ENCODE results near the gene COL25A1. TPM values are rescaled to one million over a fixed set of nuclear protein-coding genes. Genes with fewer than 3 reads are reported as not detected.

COL25A1 gene
- total and polyA plus RNA-seq, 2 donors (not counting 3 experiments of a cell fraction or from before 2014, with no cell fraction given), result 0.21 to 3.5 TPM

- H3K4me1 ChIP-seq (ENCODE audit: control insufficient read depth, extremely low read depth, insufficient read depth, low read length), result no peaks in the 10 kb centered on the region
- H3K4me2 ChIP-seq (ENCODE audit: insufficient read depth, low read length), result no peak overlapping the region
- FAIRE-seq, result no peak
- H3K36me3 ChIP-seq (ENCODE audit: control insufficient read depth in 2 of 2, extremely low read depth in 1 of 2, insufficient read depth in 2 of 2, low read length in 2 of 2), result no peaks in the 10 kb centered on the region
- no peaks in the 10 kb centered on the region for H3K9me3 ChIP-seq (replicated peaks; ENCODE audit: control insufficient read depth, insufficient read depth, low read length)
- intact Hi-C loops (cut with micrococcal nuclease) (no loop called here), dilution Hi-C loops (cut with MboI; ENCODE audit: extremely low pct_ligation_motif_present, low sequenced_read_pairs) (no loop called here)
- no peak overlapping the region for H3K27ac ChIP-seq (ENCODE audit: insufficient read depth, low read depth, low read length)
- DNase-seq (ENCODE audit: low read depth, low spot score), result no peak
- peaks cover 3 to 8% of the 10 kb centered on the region in 2 experiments for H3K27me3 ChIP-seq (ENCODE audit: control insufficient read depth in 2 of 2, insufficient read depth in 2 of 2, low read length in 2 of 2)
- H4K20me1 ChIP-seq (replicated peaks; ENCODE audit: control insufficient read depth, extremely low read depth, insufficient read depth, low read length), result no peaks in the 10 kb centered on the region
- H3K79me2 ChIP-seq (ENCODE audit: control insufficient read depth, insufficient read depth, low read length), result no peaks in the 10 kb centered on the region
- TF ChIP-seq CTCF (IDR thresholded peaks at IDR 0.05; ENCODE audit: extremely low read depth in 1 of 2, insufficient read depth in 1 of 2, low read depth in 1 of 2, low read length in 2 of 2) (no peak), GATA2 (IDR thresholded peaks at IDR 0.05; ENCODE audit: insufficient read depth, insufficient read length, low read depth, low read length) (no peak), JUN (IDR thresholded peaks at IDR 0.05; ENCODE audit: borderline replicate concordance, insufficient read depth, insufficient read length, low read depth) (no peak), EZH2 (IDR thresholded peaks at IDR 0.05; ENCODE audit: borderline replicate concordance, low read depth, low read length, severe bottlenecking) (no peak), POLR2A (IDR thresholded peaks at IDR 0.05; ENCODE audit: low read depth, low read length) (no peak), MYC (IDR thresholded peaks at IDR 0.05; ENCODE audit: low read depth, low read length) (no peak), FOS (IDR thresholded peaks at IDR 0.05; ENCODE audit: borderline replicate concordance, insufficient read depth, low read length) (no peak), POLR2AphosphoS5 (IDR thresholded peaks at IDR 0.05; ENCODE audit: insufficient read depth, low read depth, low read length) (no peak)
- TF ChIP-seq, protein P1, sequence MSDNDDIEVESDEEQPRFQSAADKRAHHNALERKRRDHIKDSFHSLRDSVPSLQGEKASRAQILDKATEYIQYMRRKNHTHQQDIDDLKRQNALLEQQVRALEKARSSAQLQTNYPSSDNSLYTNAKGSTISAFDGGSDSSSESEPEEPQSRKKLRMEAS (IDR thresholded peaks at IDR 0.05; ENCODE audit: insufficient read depth, insufficient read length), result no peak
- ChIA-PET POLR2A (no interaction called here), CTCF (no interaction called here)
- no peak overlapping the region for H3K9ac ChIP-seq (replicated peaks; ENCODE audit: extremely low read depth, insufficient read depth, low read length)
- BruUV-seq (replicated peaks), result no TSS peak
- no peak overlapping the region for H3K4me3 ChIP-seq (replicated peaks in 1 of 3; ENCODE audit: insufficient read depth in 1 of 3, low read depth in 1 of 3, low read length in 3 of 3)
- H2AFZ ChIP-seq (ENCODE audit: low read depth, low read length), result no peak overlapping the region
- H3K9me1 ChIP-seq (replicated peaks; ENCODE audit: control insufficient read depth, extremely low read depth, insufficient read depth, low read length), result no peaks in the 10 kb centered on the region
Observed at GRCh38 chr4:109313168-109314133, 11.0 kb upstream of the COL25A1 start.
